ENCODE results near the gene POLR1A. TPM values are rescaled to one million over a fixed set of nuclear protein-coding genes. Genes with fewer than 3 reads are reported as not detected.

The POLR1A gene
- total RNA-seq, 1 donor from 2014 or later: 45.2 TPM

DNA sequence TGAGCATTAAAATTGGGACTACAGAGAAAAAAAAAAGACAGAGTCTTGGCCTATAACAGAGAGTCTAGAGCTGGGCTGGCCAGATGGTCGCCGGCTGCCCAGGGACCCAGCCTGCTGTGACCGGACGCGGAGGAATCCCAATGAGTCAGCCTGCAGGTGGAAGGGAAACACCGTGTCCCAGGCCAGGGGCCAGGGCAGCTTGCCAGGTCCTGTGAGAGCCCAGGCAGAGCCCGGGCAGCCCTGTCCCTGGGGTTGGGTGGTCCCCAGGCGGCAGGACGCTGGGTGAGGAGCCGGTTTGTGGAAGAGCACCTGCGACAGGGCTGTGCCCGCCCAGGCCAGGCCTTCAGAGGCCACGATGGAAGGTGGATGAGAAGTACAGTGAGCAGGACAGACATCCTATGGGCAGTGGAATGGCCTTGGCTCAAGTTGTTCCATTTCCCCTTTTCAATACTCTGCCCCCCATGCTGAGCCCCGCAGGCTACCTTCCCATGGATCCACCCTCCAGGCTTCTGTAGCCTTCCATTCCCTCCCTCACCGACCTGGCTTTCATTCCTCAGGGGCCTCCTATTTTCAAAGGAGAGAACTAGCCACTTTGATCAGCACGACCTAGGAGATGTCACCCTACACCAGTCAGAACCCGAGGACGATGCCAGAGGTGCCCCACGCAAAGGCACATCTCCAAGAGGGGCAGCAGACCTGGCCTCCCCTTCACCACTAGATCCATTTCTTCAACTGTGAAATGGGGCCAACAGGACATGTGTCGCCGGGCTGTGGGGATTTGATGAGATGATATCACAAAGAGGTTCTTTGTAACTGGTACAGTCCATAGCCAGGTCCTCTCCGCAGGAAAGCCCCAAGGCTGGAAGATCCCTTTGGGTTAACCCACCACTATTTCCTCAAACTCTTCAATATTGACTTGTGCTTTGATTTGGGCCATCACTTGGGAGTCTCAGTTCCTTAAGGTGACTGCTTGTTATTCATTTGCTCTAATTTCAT lies 87.5 kb downstream of the POLR1A start:
- no peak overlapping the region for H2AFZ ChIP-seq (ENCODE audit: low read depth, low read length)
- FAIRE-seq (no peak), DNase-seq (ENCODE audit: low read depth) (peak; percentile 27)
- no peaks in the 10 kb centered on the region for H4K20me1 ChIP-seq (ENCODE audit: insufficient read depth, low read length)
- Mint-ChIP-seq H3K4me1 (ENCODE audit: low read depth, unreplicated experiment) (peaks cover 3% of the 10 kb centered on the region), H3K9me3 (ENCODE audit: unreplicated experiment) (peaks cover 17% of the 10 kb centered on the region), H3K27ac (ENCODE audit: unreplicated experiment) (peak overlapping the region; percentile 34), H3K4me3 (ENCODE audit: unreplicated experiment) (no peak overlapping the region), H3K27me3 (ENCODE audit: low read depth, unreplicated experiment) (peaks cover 2% of the 10 kb centered on the region), H3K36me3 (ENCODE audit: low read depth, unreplicated experiment) (peaks cover 2% of the 10 kb centered on the region)
- TF ChIP-seq, protein P1, sequence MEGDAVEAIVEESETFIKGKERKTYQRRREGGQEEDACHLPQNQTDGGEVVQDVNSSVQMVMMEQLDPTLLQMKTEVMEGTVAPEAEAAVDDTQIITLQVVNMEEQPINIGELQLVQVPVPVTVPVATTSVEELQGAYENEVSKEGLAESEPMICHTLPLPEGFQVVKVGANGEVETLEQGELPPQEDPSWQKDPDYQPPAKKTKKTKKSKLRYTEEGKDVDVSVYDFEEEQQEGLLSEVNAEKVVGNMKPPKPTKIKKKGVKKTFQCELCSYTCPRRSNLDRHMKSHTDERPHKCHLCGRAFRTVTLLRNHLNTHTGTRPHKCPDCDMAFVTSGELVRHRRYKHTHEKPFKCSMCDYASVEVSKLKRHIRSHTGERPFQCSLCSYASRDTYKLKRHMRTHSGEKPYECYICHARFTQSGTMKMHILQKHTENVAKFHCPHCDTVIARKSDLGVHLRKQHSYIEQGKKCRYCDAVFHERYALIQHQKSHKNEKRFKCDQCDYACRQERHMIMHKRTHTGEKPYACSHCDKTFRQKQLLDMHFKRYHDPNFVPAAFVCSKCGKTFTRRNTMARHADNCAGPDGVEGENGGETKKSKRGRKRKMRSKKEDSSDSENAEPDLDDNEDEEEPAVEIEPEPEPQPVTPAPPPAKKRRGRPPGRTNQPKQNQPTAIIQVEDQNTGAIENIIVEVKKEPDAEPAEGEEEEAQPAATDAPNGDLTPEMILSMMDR (IDR thresholded peaks at IDR 0.05; ENCODE audit: insufficient read depth, low read depth, low read length): no peak
- TF ChIP-seq EZH2 (IDR thresholded peaks at IDR 0.05; ENCODE audit: insufficient read depth, low read length): no peak
- peaks cover 7% of the 10 kb centered on the region for H3K4me1 ChIP-seq (ENCODE audit: insufficient read depth, low read length)
- H3K27me3 ChIP-seq (ENCODE audit: insufficient read depth, low read length): peaks cover 6% of the 10 kb centered on the region
- no peak overlapping the region for H3K4me3 ChIP-seq (ENCODE audit: insufficient read depth, low read depth, low read length)
- no peaks in the 10 kb centered on the region for H3K36me3 ChIP-seq (ENCODE audit: insufficient read depth, low read length)
- no peaks in the 10 kb centered on the region for H3K79me2 ChIP-seq (ENCODE audit: insufficient read depth, low read length)
- H3K4me2 ChIP-seq (ENCODE audit: low read length): no peak overlapping the region
- H3K9me3 ChIP-seq (ENCODE audit: insufficient read depth, low read depth, low read length): peaks cover 8% of the 10 kb centered on the region
- no peak overlapping the region for H3K27ac ChIP-seq (ENCODE audit: low read depth, low read length)
- H3K9ac ChIP-seq (ENCODE audit: low read length): no peak overlapping the region

DNA sequence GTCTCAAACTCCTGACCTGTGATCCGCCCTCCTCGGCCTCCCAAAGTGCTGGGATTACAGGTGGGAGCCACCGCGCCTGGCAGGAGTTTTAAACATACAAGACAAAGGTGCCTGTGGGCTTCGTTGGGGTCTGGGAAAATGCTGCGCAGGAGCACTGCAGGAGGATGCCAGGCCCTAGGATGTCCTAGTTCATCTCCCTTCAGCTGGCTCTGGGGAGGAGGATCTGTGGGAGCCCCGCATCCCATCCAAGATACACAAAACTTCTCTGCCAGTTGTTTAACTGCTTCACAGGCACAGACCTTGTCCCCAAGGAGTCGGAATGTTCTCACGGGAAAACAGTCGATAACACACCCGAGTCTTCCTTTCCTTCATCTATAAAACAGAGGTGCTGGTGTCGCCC lies 89.1 kb downstream of the POLR1A start:
- H3K4me3 Mint-ChIP-seq (ENCODE audit: unreplicated experiment): no peak overlapping the region

More for the DNA sequence above, 89.1 kb downstream of the POLR1A start:
- TF ChIP-seq, protein P1 (IDR thresholded peaks at IDR 0.05; ENCODE audit: insufficient read depth, low read depth, low read length): no peak
- Histone ChIP-seq H3K27me3 (ENCODE audit: insufficient read depth, low read length) (peaks cover 6% of the 10 kb centered on the region), H3K4me3 (ENCODE audit: insufficient read depth, low read depth, low read length) (no peak overlapping the region), H3K4me2 (ENCODE audit: low read length) (no peak overlapping the region), H4K20me1 (ENCODE audit: insufficient read depth, low read length) (no peaks in the 10 kb centered on the region), H3K4me1 (ENCODE audit: insufficient read depth, low read length) (peaks cover 7% of the 10 kb centered on the region), H2AFZ (ENCODE audit: low read depth, low read length) (no peak overlapping the region), H3K36me3 (ENCODE audit: insufficient read depth, low read length) (no peaks in the 10 kb centered on the region), H3K27ac (ENCODE audit: low read depth, low read length) (no peak overlapping the region), H3K9me3 (ENCODE audit: insufficient read depth, low read depth, low read length) (peaks cover 8% of the 10 kb centered on the region), H3K9ac (ENCODE audit: low read length) (no peak overlapping the region), H3K79me2 (ENCODE audit: insufficient read depth, low read length) (no peaks in the 10 kb centered on the region)
- FAIRE-seq (no peak), DNase-seq (ENCODE audit: low read depth) (no peak)
- Mint-ChIP-seq H3K4me1 (ENCODE audit: low read depth, unreplicated experiment) (peaks cover 3% of the 10 kb centered on the region), H3K9me3 (ENCODE audit: unreplicated experiment) (peaks cover 17% of the 10 kb centered on the region), H3K27ac (ENCODE audit: unreplicated experiment) (no peak overlapping the region), H3K36me3 (ENCODE audit: low read depth, unreplicated experiment) (peaks cover 2% of the 10 kb centered on the region), H3K27me3 (ENCODE audit: low read depth, unreplicated experiment) (peaks cover 2% of the 10 kb centered on the region)
